Liver (tissue), 3 donors: Measurements from ENCODE around the gene NYAP1.

ENCODE experiments used
- ATF3 ChIP-seq: IDR thresholded peaks from 2 replicates; pipeline ENCODE4 v1.6.1; 2016; ENCODE audit warnings: antibody characterized with exemption
- JUND ChIP-seq, 2 donors: IDR thresholded peaks; 2 replicates each; pipeline ENCODE4 v1.6.1; 2016; ENCODE audit warnings: antibody characterized with exemption in 2 of 2
- MAX ChIP-seq: IDR thresholded peaks from 2 replicates; pipeline ENCODE4 v1.6.1; 2016; ENCODE audit warnings: antibody characterized with exemption
- RAD21 ChIP-seq, 2 donors: IDR thresholded peaks; 2 replicates each; pipeline ENCODE4 v1.6.1; 2016; ENCODE audit warnings: antibody characterized with exemption in 2 of 2, mild to moderate bottlenecking in 2 of 2
- YY1 ChIP-seq: IDR thresholded peaks from 2 replicates; pipeline ENCODE4 v1.6.1; 2016; ENCODE audit warnings: antibody characterized with exemption, mild to moderate bottlenecking
- TF ChIP-seq, protein P1 (sequence below): fragments of 150-350 bp; IDR thresholded peaks from 2 replicates; pipeline ENCODE4 v1.5.1; 2017; ENCODE audit warnings: improper control_type of control experiment, low read depth, low read length; ENCODE audit not compliant: missing input control
- donor health status: healthy.
- donor health status: healthy.

- no peak for TF ChIP-seq ATF3
- TF ChIP-seq, protein P1, sequence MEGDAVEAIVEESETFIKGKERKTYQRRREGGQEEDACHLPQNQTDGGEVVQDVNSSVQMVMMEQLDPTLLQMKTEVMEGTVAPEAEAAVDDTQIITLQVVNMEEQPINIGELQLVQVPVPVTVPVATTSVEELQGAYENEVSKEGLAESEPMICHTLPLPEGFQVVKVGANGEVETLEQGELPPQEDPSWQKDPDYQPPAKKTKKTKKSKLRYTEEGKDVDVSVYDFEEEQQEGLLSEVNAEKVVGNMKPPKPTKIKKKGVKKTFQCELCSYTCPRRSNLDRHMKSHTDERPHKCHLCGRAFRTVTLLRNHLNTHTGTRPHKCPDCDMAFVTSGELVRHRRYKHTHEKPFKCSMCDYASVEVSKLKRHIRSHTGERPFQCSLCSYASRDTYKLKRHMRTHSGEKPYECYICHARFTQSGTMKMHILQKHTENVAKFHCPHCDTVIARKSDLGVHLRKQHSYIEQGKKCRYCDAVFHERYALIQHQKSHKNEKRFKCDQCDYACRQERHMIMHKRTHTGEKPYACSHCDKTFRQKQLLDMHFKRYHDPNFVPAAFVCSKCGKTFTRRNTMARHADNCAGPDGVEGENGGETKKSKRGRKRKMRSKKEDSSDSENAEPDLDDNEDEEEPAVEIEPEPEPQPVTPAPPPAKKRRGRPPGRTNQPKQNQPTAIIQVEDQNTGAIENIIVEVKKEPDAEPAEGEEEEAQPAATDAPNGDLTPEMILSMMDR: no peak
- TF ChIP-seq JUND (IDR thresholded peaks at IDR 0.05): no peak
- TF ChIP-seq RAD21 (IDR thresholded peaks at IDR 0.05): no peak
- TF ChIP-seq MAX: no peak
- no peak for TF ChIP-seq YY1
Measured at GRCh38 chr7:100467638-100468373, 15.9 kb upstream of the NYAP1 start.
